ENCODE results near the gene GLRX2. TPM values are rescaled to one million over a fixed set of nuclear protein-coding genes. Genes with fewer than 3 reads are reported as not detected.

Gene GLRX2
- total RNA-seq, 1 experiment from 2014 or later, result 74.2 TPM

DNA sequence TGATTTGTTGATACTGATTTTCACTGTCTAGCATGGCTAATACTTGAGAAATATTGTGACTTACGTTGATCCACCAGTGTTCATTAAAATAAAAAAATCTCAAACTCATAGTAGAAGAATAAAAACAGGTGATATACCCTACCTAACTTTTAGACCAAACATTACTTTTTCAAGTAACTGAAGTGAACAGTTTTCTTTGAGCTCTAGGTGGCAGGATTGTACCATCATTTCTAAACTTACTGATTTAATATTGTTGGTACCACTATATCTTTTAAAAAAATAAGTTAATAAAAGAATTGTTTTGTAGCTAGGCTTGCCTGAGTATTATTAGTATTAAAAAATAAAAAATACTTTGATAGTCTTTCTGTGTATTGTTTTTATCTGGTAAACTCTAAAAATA lies 38.1 kb upstream of the GLRX2 start:
- ChIA-PET CTCF (interaction anchor here (0.6 to 3.0 kb wide), 16 partner anchors 8 to 1169 kb away, joined by 3 to 14 read pairs (median 4); no protein-coding TSS in a partner anchor), POLR2A (interaction anchor here (0.9 to 2.0 kb wide), 4 partner anchors 9 to 21 kb away, joined by 3 to 6 read pairs (median 4); no protein-coding TSS in a partner anchor)
- no peak overlapping the region for H3K27ac Mint-ChIP-seq (ENCODE audit: low read depth, unreplicated experiment)
- H3K9me3 Mint-ChIP-seq (ENCODE audit: unreplicated experiment), result no peaks in the 10 kb centered on the region
- BruUV-seq (replicated peaks), result no TSS peak
- peaks cover 90% of the 10 kb centered on the region for H3K36me3 Mint-ChIP-seq (ENCODE audit: insufficient read depth, unreplicated experiment)
- no peaks in the 10 kb centered on the region for H3K27me3 Mint-ChIP-seq (ENCODE audit: insufficient read depth, unreplicated experiment)
- intact Hi-C loops (cut with micrococcal nuclease), result loop anchor here (1.0 kb wide), 1 partner anchor 195 kb away; no protein-coding TSS in a partner anchor
- peak; percentile 35 for DNase-seq (ENCODE audit: unreplicated experiment)
- H3K4me3 Mint-ChIP-seq (ENCODE audit: unreplicated experiment), result no peak overlapping the region
- no peaks in the 10 kb centered on the region for H3K4me1 Mint-ChIP-seq (ENCODE audit: insufficient read depth, unreplicated experiment)
- TF ChIP-seq, protein P1, sequence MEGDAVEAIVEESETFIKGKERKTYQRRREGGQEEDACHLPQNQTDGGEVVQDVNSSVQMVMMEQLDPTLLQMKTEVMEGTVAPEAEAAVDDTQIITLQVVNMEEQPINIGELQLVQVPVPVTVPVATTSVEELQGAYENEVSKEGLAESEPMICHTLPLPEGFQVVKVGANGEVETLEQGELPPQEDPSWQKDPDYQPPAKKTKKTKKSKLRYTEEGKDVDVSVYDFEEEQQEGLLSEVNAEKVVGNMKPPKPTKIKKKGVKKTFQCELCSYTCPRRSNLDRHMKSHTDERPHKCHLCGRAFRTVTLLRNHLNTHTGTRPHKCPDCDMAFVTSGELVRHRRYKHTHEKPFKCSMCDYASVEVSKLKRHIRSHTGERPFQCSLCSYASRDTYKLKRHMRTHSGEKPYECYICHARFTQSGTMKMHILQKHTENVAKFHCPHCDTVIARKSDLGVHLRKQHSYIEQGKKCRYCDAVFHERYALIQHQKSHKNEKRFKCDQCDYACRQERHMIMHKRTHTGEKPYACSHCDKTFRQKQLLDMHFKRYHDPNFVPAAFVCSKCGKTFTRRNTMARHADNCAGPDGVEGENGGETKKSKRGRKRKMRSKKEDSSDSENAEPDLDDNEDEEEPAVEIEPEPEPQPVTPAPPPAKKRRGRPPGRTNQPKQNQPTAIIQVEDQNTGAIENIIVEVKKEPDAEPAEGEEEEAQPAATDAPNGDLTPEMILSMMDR (IDR thresholded peaks at IDR 0.05; ENCODE audit: unreplicated experiment), result peak; percentile 52

DNA sequence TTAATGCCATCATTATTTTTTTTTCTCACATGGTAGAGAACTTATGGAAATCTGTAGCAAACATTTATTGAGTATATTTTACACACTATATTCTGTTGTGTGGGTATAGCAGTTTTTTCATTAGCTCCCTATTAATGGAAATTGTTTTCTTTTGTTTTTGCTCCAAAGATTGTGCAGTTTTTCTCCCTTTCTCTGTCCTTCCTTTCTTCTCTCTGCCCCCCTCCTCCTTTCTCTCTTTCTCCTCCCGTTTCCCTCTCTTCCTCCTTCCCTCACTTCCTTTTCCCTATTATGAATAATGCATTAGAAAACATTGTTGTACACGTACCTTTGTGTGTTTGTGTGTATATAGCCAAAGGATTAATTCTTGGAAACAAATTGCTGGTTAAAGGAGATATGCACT lies 37.2 kb upstream of the GLRX2 start:
- BruUV-seq (replicated peaks), result no TSS peak
- no peak overlapping the region for H3K4me3 Mint-ChIP-seq (ENCODE audit: unreplicated experiment)
- H3K36me3 Mint-ChIP-seq (ENCODE audit: insufficient read depth, unreplicated experiment), result peaks cover 95% of the 10 kb centered on the region
- CTCF ChIA-PET, result interaction anchor here (1.0 to 3.0 kb wide), 5 partner anchors 7 to 96 kb away, joined by 3 to 14 read pairs (median 4); no protein-coding TSS in a partner anchor
- no peaks in the 10 kb centered on the region for H3K4me1 Mint-ChIP-seq (ENCODE audit: insufficient read depth, unreplicated experiment)
- no peaks in the 10 kb centered on the region for H3K9me3 Mint-ChIP-seq (ENCODE audit: unreplicated experiment)
- no peak for DNase-seq (ENCODE audit: unreplicated experiment)
- H3K27me3 Mint-ChIP-seq (ENCODE audit: insufficient read depth, unreplicated experiment), result no peaks in the 10 kb centered on the region
- TF ChIP-seq, protein P1 (IDR thresholded peaks at IDR 0.05; ENCODE audit: unreplicated experiment), result no peak
- intact Hi-C loops (cut with micrococcal nuclease), result no loop called here
- no peak overlapping the region for H3K27ac Mint-ChIP-seq (ENCODE audit: low read depth, unreplicated experiment)
- POLR2A ChIA-PET, result interaction anchor here (1.0 to 2.0 kb wide), 3 partner anchors 10 to 19 kb away, joined by 3 to 6 read pairs (median 4); no protein-coding TSS in a partner anchor

DNA sequence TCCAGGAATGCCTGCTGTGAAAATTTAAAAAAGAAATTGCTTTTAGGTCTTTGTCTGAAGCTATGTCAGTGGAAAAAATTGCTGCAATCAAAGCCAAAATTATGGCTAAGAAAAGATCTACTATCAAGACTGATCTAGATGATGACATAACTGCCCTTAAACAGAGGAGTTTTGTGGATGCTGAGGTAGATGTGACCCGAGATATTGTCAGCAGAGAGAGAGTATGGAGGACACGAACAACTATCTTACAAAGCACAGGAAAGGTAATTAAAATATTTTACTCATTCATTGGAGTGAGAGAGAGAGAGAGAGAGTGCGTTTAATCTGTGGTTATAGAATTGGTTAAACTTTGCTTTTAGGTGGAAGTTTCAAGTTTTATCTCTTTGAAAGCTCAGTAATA lies 36.6 kb upstream of the GLRX2 start:
- Mint-ChIP-seq H3K9me3 (ENCODE audit: unreplicated experiment) (no peaks in the 10 kb centered on the region), H3K27ac (ENCODE audit: low read depth, unreplicated experiment) (no peak overlapping the region), H3K4me1 (ENCODE audit: insufficient read depth, unreplicated experiment) (no peaks in the 10 kb centered on the region), H3K36me3 (ENCODE audit: insufficient read depth, unreplicated experiment) (peaks cover 93% of the 10 kb centered on the region), H3K27me3 (ENCODE audit: insufficient read depth, unreplicated experiment) (no peaks in the 10 kb centered on the region), H3K4me3 (ENCODE audit: unreplicated experiment) (no peak overlapping the region)
- ChIA-PET CTCF (interaction anchor here (1.2 to 3.0 kb wide), 2 partner anchors 15 to 97 kb away, joined by 3 to 14 read pairs; no protein-coding TSS in a partner anchor), POLR2A (interaction anchor here (1.0 to 2.0 kb wide), 2 partner anchors 14 to 19 kb away, joined by 3 to 6 read pairs; no protein-coding TSS in a partner anchor)
- TF ChIP-seq, protein P1 (IDR thresholded peaks at IDR 0.05; ENCODE audit: unreplicated experiment), result no peak
- BruUV-seq (replicated peaks), result no TSS peak
- DNase-seq (ENCODE audit: unreplicated experiment), result no peak
- intact Hi-C loops (cut with micrococcal nuclease), result no loop called here

DNA sequence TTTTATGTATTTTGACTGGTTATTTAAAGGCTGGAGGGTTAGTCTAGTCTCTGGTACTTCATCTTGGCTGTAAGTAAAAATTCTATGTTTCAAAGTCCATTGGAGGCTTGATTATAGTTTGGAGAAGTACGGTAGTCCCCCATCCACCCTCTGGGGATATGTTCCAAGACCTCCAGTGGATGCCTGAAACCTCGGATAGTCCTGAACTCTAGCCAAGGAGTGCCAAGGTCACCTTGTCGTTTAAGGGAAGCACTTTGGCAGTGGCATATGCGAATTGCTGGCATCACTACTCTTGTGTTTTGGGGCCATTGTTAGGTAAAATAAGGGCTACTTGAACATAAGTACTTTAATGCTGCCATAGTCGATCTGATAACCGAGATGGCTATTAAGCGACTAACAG lies 35.0 kb upstream of the GLRX2 start:
- intact Hi-C loops (cut with micrococcal nuclease), result no loop called here
- no peak overlapping the region for H3K4me3 Mint-ChIP-seq (ENCODE audit: unreplicated experiment)

More for the DNA sequence above, 35.0 kb upstream of the GLRX2 start:
- no TSS peak for BruUV-seq (replicated peaks)
- H3K9me3 Mint-ChIP-seq (ENCODE audit: unreplicated experiment), result no peaks in the 10 kb centered on the region
- no peak overlapping the region for H3K27ac Mint-ChIP-seq (ENCODE audit: low read depth, unreplicated experiment)
- H3K27me3 Mint-ChIP-seq (ENCODE audit: insufficient read depth, unreplicated experiment), result no peaks in the 10 kb centered on the region
- no peak for DNase-seq (ENCODE audit: unreplicated experiment)
- CTCF ChIA-PET, result no interaction called here
- H3K36me3 Mint-ChIP-seq (ENCODE audit: insufficient read depth, unreplicated experiment), result peaks cover 94% of the 10 kb centered on the region
- POLR2A ChIA-PET, result no interaction called here
- TF ChIP-seq, protein P1 (IDR thresholded peaks at IDR 0.05; ENCODE audit: unreplicated experiment), result no peak
- no peaks in the 10 kb centered on the region for H3K4me1 Mint-ChIP-seq (ENCODE audit: insufficient read depth, unreplicated experiment)
